GM19455 (cell line): ENCODE measurements around the gene FBXL19.

ENCODE experiments used
- ATAC-seq: cut with Tn5 transposase; IDR thresholded peaks from one replicate; pipeline ENCODE4 v1.9.1; 2021; ENCODE audit not compliant: unreplicated experiment

Gene FBXL19

DNA sequence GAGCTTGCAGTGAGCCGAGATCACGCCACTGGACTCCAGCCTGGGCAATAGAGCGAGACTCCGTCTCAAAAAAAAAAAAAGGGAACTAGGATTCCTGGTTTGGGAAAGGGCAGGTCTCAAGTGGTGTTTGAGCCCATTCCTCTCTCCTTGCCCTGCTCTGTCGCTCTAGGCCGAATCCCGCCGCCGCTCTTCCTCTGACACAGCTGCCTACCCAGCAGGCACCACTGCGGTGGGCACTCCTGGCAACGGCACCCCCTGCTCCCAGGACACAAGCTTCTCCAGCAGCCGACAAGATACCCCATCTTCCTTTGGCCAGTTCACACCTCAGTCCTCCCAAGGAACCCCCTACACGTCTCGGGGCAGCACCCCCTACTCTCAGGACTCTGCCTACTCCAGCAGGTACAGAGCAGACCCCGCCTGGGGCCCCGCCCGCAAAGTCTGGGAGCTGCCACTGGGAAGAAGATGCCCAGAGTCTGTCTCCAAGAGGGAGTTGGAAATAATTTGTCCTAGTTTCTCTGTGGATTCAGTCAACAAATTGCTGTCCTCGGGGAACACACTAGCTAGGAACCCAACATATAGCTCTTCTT lies 40.6 kb downstream of the FBXL19 start:
- no peak for ATAC-seq

GRCh38 chr16:30964574-30965226 lies 41.3 kb downstream of the FBXL19 start:
- ATAC-seq: no peak

- no peak for ATAC-seq
These were observed 42.1 kb downstream of the FBXL19 start for GRCh38 chr16:30965436-30965835.

DNA sequence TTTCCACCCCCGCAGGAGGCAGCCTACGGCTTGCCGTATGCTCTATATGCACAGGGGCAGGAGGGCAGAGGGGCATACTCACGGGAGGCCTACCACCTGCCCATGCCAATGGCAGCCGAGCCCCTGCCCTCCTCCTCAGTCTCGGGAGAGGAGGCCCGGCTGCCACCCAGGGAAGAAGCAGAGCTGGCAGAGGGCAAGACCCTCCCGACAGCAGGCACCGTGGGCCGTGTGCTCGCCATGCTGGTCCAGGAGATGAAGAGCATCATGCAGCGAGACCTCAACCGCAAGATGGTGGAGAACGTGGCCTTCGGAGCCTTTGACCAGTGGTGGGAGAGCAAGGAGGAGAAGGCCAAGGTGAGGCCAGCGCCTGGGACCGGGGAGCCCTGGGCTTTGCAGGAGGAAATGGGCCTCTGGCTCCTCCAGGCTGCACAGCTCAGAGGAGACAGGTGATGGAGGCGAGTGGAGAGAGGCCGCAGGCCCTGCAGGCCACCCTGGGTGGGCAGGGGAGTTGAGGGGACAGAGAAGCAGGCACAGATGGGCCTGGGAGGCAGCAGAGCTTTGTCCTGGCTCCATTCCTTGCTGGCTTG lies 42.8 kb downstream of the FBXL19 start:
- no peak for ATAC-seq

- no peak for ATAC-seq
These were observed 44.4 kb downstream of the FBXL19 start for GRCh38 chr16:30967795-30968194.

DNA sequence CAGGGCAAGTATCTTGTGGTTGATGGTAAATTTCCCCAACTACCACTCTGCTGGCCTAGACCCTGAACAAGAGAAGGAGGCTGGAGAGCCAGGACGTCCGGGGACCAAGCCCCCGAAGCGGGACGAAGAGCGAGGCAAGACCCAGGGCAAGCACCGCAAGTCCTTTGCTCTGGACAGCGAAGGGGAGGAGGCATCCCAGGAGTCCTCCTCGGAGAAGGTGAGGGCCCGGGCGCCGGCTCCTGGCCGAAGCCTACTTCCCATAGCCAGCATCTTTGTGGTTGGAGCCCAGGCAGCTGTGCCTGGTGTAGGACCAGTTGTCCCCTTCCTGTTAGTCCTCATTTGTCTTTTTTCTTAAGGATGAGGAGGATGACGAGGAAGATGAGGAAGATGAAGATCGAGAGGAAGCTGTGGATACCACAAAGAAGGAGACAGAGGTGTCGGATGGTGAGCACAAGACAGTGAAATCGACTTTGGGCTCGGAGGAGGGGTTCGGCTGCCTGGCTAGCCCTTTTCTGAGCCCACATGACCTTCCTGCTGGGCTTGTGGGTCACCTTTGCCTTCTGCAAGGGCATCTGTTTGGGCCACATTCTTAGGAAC lies 46.0 kb downstream of the FBXL19 start:
- no peak for ATAC-seq

DNA sequence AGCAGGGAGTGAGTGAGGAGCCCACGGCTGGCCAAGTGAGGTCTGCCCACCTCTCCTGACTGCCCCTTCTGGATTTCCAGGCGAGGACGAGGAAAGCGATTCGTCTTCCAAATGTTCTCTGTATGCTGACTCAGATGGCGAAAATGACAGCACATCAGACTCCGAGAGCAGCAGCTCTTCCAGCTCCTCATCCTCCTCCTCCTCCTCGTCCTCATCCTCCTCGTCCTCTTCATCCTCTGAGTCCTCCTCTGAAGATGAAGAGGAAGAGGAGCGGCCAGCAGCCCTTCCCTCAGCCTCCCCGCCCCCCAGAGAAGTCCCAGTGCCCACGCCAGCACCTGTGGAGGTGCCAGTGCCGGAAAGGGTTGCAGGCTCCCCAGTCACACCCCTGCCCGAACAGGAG lies 47.9 kb downstream of the FBXL19 start:
- ATAC-seq: no peak

DNA sequence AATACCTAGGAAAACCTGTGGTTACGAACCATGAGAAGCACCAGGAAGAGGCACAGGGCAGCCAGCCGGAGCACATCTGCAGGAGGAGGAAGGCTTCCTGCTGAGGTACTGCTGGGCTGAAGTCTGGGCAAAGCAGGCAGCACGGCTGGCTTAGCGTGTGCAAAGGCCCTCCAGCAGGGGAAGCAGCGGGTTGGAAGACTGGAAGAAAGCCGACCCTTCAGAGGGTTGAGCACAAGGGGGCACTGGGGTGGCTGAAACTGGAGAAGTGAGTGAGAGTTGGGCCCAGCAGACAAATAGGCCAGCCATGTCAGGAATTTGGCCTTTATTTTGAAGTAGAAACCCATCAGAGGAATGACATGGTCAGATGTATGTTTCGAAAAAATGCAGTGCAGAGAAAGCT lies 49.5 kb downstream of the FBXL19 start:
- ATAC-seq: no peak

- ATAC-seq: no peak
These were observed 51.0 kb downstream of the FBXL19 start for GRCh38 chr16:30974348-30974747.

DNA sequence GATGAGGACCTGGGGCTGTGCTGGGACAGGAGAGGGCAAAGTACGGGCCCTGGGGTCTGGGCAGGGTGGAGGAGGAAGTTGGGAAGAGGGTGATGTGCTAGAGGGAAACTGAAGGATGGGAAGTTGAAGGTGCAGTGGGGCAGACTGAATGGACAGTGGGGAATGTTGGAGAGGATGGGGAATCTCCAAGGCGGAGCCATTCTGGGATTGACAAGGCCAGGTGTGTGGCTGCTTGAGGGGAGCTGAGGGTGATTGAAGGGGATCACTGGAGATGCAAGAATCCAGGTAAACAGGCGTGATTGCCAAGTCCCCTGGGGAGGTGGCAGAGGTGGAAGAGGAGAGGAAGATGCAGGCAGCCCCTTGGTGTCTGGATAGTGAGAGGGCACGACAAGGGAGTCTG lies 53.1 kb downstream of the FBXL19 start:
- ATAC-seq: no peak

DNA sequence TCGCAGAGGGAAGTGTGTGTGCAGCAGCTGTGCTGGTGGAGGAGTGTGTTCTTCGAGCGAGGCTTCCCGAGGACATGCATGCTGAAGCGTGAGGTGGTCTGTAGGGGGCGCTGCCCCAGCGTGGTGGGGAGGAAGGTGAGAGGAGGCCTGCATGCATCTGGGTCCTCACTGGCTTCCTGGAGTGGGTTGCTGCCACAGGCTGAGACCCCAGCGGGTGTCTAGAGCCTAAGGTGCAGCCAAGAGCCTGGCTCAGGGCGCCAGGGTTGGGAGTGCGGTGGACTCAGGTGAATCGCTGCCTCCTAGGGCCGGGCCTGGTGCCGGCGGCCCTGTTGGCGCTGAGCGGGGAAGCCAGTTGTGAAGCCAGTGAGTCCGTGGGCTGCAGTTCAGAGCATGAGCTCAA lies 54.1 kb downstream of the FBXL19 start:
- no peak for ATAC-seq

- ATAC-seq: no peak
These were observed 56.0 kb downstream of the FBXL19 start for GRCh38 chr16:30979170-30980022.

- ATAC-seq: no peak
These were observed 56.6 kb downstream of the FBXL19 start for GRCh38 chr16:30980023-30980371.

DNA sequence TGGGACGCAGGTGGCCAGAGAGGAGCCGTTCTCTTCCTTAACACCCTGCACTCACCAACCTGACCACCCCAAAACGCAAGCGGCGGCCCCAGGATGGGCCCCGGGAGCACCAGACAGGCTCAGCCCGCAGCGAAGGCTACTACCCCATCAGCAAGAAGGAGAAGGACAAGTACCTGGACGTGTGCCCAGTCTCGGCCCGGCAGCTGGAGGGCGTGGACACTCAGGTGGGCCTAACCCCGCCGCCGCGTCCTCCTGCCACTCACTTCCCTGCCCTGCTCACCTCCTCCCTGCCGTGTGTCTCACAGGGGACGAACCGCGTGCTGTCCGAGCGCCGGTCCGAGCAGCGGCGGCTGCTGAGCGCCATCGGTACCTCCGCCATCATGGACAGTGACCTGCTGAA lies 57.1 kb downstream of the FBXL19 start:
- no peak for ATAC-seq

GRCh38 chr16:30980959-30981358 lies 57.6 kb downstream of the FBXL19 start:
- ATAC-seq: no peak

DNA sequence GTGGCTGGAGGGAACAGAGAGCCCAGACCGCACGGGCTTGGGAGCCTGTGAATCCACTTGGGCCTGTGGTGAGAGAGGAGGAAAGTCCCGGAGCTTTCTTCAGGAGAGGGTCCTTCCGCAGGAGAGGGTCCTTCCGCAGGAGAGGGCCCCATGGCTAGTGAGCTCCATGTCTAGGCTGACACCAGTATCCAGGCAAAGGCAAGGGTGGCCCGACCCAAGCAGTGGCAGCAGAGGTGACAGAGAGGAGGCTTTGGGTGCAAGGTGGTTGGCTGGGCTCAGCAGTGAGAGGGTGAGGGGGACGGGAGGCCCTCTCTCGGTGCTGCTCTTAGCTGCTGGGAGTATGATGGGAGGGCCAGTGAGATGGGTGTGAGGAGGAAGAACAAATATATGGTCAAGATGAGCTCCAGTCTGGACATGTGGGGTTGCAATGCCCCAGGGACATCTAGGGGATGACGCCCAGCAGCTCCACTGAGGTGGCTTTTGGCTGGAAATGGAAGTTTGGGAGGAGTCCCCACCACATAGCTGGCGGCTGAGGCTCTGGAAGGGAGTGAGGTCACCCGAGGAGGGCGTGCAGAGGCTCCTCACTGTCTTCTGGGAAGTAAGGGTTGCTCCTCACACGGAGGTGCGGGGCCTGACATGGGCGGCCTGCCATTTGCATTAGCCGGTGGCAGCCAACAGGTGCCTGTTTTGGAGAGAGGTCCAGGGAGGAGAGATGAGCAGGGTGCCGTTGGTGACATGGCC lies 59.3 kb downstream of the FBXL19 start:
- no peak for ATAC-seq

GRCh38 chr16:30983289-30983889 lies 60.0 kb downstream of the FBXL19 start:
- ATAC-seq: no peak

- no peak for ATAC-seq
These were observed 60.7 kb downstream of the FBXL19 start for GRCh38 chr16:30983898-30984610.

GRCh38 chr16:30984669-30985400 lies 61.5 kb downstream of the FBXL19 start, which contains the start of gene HSD3B7:
HSD3B7 (plus strand) TSS chr16:30985207; CDS start chr16:30985659, 452 bp downstream.
- ATAC-seq: no peak
